HG03442 (cell line): ENCODE data around the gene CD2.

Source experiments
- ATAC-seq: cut with Tn5 transposase; IDR thresholded peaks from one replicate; pipeline ENCODE4 v1.9.1; 2021; ENCODE audit warnings: mild to moderate bottlenecking, moderate library complexity; ENCODE audit not compliant: unreplicated experiment

Gene CD2

DNA sequence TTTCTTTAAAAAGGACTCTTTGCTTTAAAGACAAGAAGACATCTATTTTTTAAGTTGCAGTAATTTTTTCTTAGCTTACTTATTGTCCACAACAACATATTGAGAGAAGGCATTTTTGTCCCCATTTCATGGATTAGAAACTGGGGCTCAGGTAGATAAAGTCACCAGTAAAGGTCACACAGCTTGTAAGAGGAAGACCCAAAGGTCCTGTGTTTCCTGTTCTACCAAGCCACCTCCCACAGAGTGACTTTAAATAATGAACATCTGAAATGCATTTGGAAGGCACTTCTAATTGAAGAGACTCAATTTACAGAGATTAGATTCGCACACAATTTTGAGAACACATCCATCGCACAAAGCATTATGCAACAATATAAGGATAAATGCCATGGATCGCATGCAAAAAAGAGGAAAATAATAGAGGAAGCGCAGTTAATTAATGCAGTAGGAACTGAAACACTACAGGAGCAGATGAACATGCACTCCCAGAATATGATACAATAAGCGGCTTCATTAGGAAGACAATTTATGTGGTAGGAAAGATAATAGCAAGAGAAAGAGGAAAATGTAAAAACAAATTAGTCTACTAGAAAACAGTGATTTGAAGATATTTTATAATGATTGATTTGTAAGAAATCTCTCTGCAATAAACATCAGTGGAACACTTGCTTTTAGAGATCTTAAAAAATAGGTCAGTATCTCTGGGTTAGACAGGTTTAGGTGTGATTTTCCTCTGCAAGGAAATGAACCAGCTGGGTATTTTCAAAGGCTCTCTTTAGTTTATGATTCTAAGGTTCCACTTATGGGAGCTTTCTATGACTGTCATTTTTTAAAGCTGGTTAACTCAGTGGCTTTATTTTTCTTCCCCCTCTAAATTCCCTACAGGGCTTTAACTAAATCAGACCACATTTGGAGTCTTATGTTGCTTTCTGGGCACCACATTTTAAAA lies 27.1 kb upstream of the CD2 start:
- no peak for ATAC-seq

DNA sequence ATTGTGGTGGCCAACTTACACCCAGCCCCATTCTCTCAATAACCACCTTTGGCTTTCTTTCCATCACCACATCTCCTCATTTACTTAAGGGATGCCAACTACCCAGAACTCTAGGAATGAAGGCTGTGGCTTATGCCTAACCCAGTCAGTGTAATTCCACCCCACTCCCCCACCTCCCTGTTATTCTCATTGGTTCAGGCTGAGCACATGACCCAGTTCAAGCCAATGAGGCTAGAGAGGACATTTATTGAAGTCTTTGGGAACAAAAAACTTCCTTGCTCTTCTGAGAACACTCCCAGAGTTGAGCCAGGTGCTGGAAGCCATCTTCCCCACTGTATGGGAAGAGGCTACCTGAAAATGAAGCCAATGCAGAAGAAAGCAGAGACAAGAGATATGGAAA lies 22.8 kb upstream of the CD2 start:
- no peak for ATAC-seq

DNA sequence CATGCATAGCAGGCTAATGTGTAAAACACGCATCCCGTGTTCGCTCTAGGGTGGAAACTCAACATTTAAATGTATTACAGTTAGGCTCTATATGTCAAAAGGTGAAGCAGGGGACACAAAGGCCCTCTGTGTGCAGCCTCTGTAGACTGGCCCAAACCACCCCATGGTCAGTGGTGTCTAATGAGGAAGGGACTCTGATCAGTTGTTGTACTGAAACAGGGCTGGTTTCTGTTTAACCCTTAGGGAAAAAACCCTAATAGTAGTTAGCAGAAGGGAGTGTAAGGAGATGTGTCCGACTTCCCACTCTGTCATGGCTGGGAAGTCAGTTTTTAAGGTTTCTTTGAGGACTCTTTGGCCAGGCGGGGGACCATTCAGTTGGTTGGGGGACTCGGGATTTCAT lies 21.5 kb upstream of the CD2 start:
- ATAC-seq: no peak

DNA sequence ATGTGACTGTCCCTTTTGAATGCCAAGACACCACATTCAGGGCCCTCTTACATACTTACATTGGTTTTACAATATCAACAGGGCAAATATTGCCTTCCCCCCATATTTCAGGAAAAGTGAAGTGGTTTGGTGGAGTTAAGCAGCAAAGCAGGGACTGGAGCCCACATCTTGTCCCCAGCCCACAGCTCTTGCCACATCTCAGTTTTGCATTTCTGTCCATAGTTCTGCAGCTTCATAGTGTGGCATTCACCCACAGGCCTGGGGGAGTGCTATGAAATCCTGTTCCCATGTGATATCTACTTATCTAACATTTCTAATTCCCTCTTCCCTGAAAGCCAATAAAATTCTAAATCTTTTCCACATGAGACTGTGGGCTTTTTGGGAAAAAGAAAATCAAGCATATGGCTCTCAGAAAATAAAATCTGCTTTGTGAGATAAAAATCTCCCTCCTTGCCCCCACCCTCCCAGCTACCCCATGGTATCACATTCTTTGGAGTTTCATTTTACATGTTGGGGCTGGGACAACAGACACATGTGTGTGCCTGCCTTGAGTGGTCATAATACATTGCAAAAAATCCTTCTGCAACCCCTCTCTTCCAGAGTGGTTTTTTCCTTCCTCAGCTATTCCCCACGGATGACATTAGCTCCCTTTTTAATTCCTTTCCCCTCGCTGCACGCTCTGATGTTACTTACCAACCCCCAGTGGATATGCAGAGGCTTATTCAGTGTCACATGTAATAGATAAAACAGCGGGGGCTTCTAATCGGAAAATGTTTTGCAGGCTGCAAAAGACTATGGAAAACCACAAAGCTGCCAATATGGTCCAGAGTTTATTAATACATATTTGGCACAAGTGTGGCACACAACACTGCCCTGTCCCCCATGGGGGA lies 20.5 kb upstream of the CD2 start:
- no peak for ATAC-seq

DNA sequence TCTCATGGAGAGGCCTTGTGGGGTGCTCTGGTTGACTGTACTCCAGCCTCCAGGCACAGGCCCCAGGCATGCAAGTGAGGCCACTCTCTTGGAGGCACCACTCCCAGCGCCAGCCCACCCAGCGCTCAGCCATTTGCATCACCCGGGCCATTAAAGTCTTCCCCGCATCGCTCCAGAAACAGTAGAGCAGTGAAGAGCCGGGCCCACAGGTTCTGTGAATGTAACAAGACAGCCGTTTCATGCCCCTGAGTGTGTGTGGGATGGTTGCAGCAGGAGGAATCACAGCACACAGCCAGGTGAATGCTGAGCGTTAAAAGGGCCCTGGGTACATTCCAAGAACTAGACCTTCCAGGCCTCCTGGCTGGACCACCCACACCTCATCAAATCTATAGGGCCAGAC lies 19.0 kb upstream of the CD2 start:
- no peak for ATAC-seq

DNA sequence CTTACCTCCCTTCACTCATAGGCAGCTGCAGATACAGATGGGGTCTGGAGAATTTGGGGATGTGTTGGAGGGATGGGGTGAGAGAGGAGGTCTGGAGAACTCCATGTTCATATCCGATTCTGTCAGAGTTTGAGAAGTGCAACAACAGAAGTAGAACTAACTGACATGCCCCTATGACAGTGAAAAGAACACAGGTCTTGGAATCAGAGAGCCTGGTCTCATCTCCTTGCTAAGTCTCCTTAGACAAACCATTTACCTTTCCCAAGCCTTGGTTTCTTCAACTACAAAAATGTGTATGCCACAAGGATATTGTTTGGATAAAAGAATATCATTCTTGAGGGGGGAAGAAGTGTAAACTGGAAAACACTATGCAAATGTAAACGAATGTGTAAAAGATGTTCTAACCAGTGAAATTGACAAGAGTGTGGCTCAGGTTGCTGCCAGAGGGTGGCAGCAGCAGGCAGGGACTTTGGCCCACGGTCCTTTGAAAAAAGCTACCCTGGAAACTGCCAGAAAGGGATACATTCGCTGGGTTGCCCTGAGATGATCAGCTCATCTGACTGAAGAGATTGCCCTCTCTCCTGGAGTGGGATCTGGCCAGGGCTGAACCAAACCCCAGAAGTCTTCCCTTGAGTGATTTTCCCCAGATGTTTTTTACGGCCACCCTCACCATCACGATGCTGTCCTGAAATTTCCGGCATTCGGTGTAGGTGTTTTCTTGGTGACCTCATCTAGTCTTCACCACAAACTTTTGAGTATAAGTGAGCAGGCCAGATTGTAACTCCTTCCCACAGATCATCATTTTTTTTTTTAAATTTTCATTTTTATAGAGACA lies 17.0 kb upstream of the CD2 start:
- peak; percentile 46 for ATAC-seq

DNA sequence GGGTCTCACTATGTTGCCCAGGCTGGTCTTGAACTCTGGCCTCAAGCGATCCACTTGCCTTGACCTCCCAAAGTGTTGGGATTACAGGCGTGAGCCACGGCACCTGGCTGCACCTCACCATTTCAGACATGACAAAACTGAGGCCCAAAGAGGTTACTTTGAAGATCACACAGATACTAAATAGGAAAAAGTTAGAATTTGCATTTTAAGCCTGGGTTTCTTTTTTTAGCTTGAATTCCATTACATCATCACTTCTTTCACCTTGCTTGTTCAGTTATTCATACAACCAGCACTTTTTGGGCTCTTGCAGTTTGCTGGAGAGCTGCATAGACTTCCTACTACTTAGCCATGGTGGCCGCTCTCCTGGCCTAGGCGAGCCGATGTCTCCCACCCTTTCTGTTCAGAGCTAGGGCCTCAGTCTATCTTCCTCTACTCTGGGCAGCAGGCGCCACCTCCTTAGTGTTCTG lies 16.3 kb upstream of the CD2 start:
- peak; percentile 17 for ATAC-seq

DNA sequence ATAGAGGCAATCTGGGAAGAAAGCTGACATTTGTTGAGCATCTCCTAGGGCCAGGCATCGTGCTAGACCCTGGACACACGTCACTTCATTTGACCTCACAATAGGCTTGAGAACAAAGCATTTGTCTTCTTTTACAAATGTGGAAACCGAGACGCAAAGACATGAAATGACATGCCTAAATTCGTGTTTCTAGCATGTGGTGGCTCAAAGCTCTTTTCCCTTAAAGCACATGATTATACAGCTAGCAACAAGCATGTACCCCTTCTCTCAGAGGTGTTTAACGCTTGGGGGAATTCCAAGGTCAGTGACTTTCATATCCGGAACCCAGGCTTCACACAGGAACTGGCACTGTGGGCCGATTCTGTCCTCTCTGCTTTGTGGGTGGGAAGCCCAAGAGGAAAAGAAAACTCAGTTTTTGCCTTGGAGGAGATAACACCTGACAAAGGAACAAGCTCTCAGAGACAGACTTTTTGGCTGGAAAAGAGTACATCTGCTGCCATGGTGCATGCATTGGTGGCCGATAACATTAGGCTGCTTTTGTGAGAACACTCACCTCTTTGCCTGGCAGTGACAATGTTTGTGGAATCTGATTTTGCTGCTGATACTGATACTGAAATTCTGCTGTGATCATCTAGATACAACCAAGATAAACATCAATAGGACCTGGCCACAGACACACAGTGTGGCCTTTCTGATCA lies 15.4 kb upstream of the CD2 start:
- peak; percentile 75 for ATAC-seq

DNA sequence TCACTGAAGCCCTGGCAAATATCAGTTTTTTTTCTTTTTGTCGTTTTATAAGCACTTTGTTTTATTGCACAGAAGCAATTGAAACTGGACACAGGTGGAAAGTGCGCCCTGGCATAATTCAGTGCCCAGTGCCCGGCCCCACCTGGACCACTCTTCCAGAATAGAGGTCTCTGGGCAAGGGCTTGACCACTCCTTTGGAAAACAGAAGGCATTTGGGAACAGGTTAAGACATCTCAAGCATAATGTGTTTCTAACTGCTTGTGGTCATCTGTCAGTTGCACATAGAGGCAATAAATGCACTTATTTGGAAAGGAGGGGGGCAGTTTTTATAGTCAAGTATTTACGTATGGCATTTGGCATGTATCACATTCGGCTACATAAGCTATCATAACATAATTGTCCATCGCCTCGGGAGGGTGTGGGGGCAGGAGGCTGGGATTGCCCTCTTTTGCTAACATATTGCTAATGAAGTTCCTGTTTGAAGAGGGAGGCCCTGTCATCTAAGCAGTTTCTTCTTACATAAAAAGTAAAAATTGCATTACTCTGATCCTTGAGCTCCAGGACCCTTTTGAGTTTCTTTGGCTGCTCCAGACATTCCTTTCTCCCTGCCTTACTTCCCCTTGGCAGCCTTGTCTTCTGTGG lies 14.7 kb upstream of the CD2 start:
- ATAC-seq: no peak

DNA sequence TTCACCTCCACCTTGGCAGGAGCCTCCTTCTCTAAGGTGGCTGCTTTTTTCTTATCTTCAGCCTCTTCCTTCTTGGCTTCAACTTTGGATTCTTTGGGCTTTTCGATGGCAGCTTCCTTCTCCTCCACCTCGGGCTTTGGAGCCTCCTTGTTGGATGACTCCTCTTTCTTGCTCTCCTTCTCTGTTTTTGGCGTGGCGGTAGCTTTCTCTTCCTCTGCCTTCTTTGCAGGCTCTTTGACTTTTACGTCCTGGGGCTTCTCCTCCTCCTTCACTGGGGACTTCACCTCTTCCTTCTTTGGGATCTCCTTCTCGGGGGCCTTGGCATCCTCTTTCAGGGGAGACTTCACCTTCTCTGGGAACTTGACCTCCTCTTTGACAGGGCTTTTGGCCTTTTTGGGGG lies 13.9 kb upstream of the CD2 start:
- no peak for ATAC-seq

DNA sequence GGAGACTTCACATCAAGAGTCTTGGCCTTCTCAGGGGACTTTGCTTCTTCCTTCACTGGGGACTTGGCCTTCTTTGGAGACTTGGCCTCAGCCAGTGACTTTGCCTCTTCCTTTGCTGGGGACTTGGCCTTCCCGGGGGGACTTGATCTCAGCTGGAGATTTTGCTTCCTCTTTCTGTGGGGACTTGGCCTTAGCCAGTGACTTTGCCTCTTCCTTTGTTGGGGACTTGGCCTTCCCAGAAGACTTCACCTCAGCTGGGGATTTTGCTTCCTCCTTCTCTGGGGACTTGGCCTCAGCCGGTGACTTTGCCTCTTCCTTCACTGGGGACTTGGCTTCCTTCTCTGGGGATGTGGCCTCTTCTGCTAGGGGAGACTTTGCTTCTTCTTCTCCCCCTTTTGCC lies 13.5 kb upstream of the CD2 start:
- no peak for ATAC-seq

DNA sequence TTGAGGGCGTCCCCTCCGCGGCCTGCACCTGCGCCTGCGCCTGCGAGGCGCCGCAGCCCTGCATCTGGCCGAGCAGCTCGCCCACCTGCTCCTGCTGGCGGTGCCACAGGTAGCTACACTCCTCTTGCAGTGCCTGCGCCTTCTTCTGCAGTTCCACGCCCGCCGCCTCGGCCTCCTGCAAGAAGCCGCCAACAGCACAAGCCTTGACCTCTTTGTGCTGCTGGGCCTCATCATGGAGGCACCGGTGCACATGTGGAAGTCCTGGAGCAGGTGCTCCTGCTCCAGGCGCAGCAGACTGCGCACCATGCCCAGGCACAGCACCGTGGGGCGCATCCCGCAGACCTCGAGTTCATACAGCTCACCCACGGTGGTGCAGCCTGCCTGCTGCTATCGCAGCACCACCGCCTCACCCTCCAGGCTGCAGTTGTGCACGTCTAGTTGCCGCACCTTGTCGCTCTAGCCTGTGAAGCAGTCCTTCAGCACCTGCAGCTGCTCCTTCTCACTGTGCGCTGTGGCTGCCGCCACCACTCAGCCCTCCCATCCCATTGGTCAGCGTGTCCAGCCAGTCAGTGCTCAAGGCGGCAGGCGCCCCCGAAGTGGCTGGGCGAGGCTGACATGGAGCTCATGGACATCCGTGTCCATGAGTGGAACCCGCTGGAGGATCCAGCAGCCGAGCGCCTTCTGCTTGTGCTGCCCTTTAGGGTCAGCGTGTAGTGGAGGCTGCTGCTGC lies 12.2 kb upstream of the CD2 start:
- ATAC-seq: no peak

DNA sequence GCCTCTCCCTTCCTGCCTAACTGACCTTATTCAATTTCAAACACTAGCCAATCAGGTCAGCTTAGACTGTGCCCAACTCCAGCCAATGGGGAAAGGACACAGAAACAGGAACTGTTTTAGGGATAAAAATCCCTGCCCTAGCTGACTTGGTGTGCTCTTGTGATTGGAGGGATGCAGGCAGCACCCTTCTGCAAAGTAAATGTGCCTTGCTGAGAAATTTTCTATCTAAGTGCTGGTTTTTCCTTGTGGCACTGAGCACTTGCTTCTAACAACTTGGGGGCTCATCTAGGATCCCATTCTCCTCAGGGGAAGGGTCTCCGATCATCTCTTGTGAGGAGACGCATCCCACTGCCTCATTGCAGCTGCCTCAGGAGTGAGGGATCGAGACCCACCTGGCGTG lies 10.7 kb upstream of the CD2 start:
- ATAC-seq: no peak

DNA sequence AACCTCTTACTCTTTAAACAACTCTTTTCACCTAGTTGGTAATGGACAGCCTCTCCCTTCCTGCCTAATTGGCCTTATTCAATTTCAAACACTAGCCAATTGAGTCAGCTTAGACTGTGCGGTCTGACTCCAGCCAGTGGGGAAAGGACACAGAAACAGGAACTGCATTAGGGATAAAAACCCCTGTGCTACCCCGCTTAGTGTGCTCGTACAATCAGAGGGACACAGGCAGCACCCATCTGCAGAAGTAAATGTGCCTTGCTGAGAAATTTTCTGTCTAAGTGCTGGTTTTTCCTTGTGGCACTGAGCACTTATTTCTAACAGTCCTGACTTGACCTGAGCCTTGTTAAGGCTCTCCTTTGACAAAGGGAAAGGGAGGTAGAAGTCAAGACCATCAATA lies 6.0 kb upstream of the CD2 start:
- no peak for ATAC-seq

DNA sequence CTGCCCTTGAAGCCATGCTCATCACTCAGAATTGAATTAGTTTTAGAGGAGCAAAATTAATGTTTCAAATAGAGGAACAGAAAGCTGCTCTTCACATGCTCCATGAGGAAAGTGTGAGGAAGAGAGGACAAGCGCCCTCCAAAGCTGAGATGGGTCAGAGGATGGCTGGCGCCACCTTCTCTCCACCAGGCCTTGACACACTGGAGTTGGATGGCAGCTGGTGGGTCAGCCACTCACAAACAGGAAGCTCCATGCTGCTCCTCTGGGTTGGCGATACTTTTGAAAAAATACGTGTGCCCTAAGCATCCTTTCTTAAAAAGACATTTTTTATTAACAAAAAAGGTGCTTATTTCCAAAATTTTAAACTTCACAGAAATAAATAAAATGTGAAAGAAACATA lies 3.1 kb upstream of the CD2 start:
- no peak for ATAC-seq

DNA sequence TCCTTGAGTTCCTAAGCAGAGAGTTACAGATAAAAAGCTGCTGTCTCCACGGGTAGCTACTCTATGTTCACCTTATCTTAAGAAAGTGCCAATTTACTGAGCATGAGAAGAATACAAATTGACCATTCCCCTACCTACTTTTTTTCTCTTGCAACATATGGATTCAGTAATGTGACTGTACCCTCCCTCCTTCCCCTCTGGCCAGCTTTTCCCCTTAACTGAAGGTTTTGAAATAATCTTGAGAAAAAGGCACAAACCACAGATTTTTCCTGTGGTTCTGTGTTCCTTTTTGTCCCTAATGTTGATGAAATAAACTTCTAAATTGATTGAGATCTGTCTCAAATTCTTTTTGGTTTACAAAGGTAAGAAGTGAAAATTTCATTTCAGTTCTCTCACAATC lies 2.6 kb upstream of the CD2 start:
- ATAC-seq: no peak

DNA sequence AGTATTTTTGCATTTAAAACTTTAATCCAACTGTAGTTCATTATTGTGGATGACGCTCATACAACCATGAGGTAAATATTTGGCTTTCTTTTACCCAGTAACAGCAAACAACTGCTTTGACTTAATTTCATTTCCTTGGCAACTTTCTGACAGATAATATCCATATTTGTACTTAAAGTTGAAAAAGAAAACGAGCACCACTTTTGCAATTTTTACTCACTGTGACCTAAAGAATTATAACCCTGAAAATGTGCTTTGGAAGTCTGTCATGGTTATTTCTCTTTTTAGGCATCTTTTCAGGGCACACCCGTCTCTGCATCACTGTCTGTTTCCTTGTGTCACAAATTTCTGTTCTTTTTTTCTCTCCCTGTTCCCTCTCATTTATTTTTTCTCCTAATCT lies 918 bp upstream of the CD2 start:
- no peak for ATAC-seq

DNA sequence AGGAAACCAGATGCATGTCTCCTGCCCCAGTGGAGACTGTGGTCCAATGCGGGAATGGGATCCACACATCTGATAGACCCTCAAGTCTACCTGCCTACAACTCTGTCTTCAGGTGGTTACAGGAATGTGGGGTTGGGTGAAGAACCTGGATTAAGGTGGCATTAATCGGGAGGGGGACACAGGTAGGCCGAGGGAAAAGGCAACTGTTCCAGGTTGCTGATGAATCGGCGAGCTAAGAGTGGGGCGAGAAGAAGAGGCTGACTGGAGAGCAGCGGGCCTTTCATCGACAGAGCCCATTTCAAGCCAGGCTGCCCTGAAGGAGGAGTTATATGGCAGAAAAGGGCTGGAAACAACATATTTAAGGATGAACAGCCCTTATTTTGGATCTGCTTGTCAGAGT lies 836 bp downstream of the CD2 start:
- no peak for ATAC-seq

DNA sequence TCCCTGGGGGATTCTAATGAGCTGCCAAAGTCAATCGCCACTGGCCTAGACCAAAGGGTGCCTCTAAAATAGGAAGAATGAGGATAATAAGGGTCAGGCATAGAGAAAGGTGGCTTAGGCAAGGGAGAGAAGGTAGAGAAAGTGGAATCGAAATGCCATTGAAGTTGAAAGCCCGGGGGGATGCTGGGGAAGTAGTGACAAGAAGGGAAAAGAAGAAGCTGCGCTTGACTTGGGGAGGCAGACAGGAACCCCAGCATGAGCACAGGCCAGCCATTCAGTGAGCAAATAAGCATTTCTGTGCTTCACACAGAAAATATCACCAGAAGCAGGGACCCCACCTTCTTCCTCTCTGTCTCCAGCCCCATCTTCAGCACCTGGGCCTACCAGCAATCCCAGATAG lies 1.5 kb downstream of the CD2 start:
- no peak for ATAC-seq
